ENCODE measurements around the gene FAM181A. TPM values are rescaled to one million over a fixed set of nuclear protein-coding genes. Genes with fewer than 3 reads are reported as not detected.

FAM181A gene
- total and polyA plus RNA-seq, 9 donors, result 0.37 to 4.9 (median 0.82) TPM; not detected in 4

DNA sequence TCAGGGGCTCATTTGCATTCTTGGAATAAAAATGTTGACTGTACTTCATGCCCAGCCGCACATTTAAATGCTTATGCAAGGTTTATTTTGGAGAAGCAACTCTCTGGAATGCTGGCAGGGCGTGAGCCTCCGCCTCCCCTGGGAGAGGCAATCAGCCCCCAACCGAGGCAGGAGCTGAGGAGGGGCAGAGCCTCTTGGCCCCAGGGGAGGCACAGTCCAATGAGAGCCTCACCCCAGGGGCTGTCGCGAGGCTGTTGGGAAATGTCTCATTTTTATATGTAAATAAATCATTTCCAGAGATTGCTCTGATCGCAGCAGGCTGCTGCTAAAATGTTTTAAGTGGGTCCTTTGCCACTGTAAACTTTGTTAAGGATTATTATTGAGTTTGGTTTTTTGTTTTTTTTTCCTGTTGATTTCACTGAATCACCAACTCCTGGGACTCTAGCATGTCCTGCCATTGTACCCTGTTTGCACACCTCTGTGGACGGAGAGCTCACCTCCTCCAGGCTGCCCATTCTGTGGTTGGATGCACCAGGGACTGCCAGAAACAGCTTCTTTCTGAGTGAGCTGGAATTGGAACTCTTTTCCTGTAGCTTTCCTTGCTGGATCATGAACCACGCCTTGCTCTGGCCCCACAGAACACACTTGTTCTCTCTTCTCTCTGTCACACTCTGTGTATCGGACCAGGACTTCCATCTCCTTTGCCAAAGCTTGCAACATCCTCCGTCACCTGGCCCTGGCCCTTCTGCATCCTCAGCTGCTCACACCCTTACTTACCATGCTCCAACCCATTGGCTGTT is 46.9 kb upstream of the FAM181A start:
- Histone ChIP-seq H3K9me3 (no peaks in the 10 kb centered on the region), H3K4me1 (ENCODE audit: insufficient read depth) (no peaks in the 10 kb centered on the region), H3K4me3 (no peak overlapping the region), H3K36me3 (no peaks in the 10 kb centered on the region), H3K27me3 (no peaks in the 10 kb centered on the region), H3K27ac (no peak overlapping the region)
- intact Hi-C loops (cut with DNase I), result no loop called here
- TF ChIP-seq EP300 (IDR thresholded peaks at IDR 0.05), result no peak
- TF ChIP-seq, protein P1, sequence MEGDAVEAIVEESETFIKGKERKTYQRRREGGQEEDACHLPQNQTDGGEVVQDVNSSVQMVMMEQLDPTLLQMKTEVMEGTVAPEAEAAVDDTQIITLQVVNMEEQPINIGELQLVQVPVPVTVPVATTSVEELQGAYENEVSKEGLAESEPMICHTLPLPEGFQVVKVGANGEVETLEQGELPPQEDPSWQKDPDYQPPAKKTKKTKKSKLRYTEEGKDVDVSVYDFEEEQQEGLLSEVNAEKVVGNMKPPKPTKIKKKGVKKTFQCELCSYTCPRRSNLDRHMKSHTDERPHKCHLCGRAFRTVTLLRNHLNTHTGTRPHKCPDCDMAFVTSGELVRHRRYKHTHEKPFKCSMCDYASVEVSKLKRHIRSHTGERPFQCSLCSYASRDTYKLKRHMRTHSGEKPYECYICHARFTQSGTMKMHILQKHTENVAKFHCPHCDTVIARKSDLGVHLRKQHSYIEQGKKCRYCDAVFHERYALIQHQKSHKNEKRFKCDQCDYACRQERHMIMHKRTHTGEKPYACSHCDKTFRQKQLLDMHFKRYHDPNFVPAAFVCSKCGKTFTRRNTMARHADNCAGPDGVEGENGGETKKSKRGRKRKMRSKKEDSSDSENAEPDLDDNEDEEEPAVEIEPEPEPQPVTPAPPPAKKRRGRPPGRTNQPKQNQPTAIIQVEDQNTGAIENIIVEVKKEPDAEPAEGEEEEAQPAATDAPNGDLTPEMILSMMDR (IDR thresholded peaks at IDR 0.05), result no peak
- no peak for TF ChIP-seq POLR2A (IDR thresholded peaks at IDR 0.05)
- DNase-seq, result no peak
- WGBS, 3 donors, result 22 to 30% (median 30%) methylated on average over 11 of the region's 11 CpGs

DNA sequence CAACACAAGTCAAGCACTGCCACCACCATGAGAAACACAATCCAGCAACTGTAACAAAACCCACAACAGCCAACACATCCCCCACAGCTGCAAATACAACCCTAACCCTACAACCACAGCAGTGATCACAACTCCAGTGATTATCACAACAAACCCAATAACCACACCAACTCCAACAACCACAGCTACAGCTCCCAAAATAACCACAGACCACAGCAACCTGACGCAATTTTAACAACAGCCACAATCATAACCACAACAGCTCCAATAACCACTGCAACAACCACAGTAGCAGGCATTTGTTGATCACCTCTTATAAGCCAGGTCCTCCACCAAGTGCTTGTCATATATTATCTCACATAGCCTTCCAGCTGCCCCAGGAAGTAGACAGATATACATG is 42.2 kb upstream of the FAM181A start:
- intact Hi-C loops (cut with DNase I), result no loop called here
- no peak for DNase-seq
- Histone ChIP-seq H3K36me3 (no peaks in the 10 kb centered on the region), H3K9me3 (no peaks in the 10 kb centered on the region), H3K27me3 (no peaks in the 10 kb centered on the region), H3K27ac (no peak overlapping the region), H3K4me3 (no peak overlapping the region), H3K4me1 (ENCODE audit: insufficient read depth) (no peaks in the 10 kb centered on the region)
- no peak for TF ChIP-seq POLR2A (IDR thresholded peaks at IDR 0.05)
- TF ChIP-seq, protein P1 (IDR thresholded peaks at IDR 0.05), result no peak
- no peak for TF ChIP-seq EP300 (IDR thresholded peaks at IDR 0.05)
- 74 to 81% (median 79%) methylated on average over 1 of the region's 1 CpG for WGBS, 3 donors

DNA sequence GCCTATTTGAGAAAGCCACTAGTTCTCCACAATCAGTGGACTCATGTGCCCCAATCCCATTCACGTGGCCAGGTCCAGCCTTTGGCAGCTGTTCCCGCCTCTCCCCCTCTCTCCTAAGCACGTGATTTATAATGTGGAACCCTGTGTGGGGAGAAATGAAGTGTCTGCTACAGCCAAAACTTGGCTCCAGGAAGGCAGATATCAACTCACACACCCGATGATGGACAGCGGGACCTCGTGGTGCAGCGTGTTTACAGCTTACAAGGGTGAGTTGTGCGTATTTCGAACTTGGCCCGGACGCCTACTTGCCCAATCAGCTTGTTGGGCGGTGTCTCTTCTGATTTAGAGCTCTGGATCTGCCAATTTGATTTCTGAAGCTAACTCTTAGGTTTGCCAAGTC is 38.1 kb upstream of the FAM181A start:
- Histone ChIP-seq H3K27ac (no peak overlapping the region), H3K4me1 (ENCODE audit: insufficient read depth) (peaks cover 3% of the 10 kb centered on the region), H3K4me3 (no peak overlapping the region), H3K36me3 (no peaks in the 10 kb centered on the region), H3K9me3 (no peaks in the 10 kb centered on the region), H3K27me3 (no peaks in the 10 kb centered on the region)
- TF ChIP-seq EP300 (IDR thresholded peaks at IDR 0.05), result no peak
- TF ChIP-seq, protein P1 (IDR thresholded peaks at IDR 0.05), result no peak
- no peak for TF ChIP-seq POLR2A (IDR thresholded peaks at IDR 0.05)
- whole genome bisulfite sequencing, 3 donors, result 50 to 58% (median 51%) methylated on average over 12 of the region's 12 CpGs
- intact Hi-C loops (cut with DNase I), result no loop called here
- no peak for DNase-seq

DNA sequence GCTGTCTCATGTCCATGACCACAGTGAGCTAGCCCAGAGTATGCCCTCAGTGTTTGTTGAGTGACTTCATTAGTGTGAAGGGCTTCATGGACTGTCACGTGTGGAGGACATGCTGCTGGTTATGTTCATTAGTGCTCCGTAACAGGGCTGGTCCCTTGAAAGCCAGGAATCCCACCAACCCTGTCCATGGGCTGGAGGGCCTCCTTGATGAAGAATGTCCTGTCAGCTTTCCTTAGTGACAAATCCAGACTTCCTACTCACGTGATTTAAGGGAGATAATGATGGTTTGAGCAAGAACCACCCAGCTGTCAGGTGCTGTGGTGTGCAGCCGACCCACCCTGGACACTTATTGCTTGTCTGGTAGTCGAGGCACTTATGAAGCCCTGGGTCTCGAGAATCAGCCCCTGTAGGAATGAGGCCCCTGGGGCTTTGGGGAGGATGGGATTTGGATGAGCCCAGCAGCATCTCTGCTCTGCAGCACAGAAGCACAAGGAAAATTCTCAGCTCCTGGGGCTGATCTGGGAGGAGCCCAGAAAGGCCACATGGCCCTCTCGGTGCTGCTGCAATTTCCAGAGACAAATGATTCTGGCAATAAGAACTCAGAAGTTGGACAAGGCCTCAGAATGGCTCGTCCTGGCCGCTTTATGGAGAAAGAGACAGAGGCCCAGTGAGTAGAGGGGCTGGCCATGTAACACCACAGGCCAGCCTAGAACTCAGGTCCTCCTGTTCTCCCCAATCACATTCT is 37.2 kb upstream of the FAM181A start:
- TF ChIP-seq EP300 (IDR thresholded peaks at IDR 0.05), result no peak
- TF ChIP-seq POLR2A (IDR thresholded peaks at IDR 0.05), result no peak
- Histone ChIP-seq H3K9me3 (no peaks in the 10 kb centered on the region), H3K27ac (no peak overlapping the region), H3K4me3 (no peak overlapping the region), H3K4me1 (ENCODE audit: insufficient read depth) (peaks cover 3% of the 10 kb centered on the region), H3K36me3 (no peaks in the 10 kb centered on the region), H3K27me3 (no peaks in the 10 kb centered on the region)
- intact Hi-C loops (cut with DNase I), result loop anchor here in 3 of 4 donors (5.0 to 10.0 kb wide), 3 partner anchors 95 to 235 kb away; no protein-coding TSS in a partner anchor
- 68 to 75% (median 73%) methylated on average over 9 of the region's 9 CpGs for WGBS, 3 donors
- DNase-seq, result no peak
